Glutamatergic neuron (in vitro differentiated cells): ENCODE results near the gene PCARE. TPM values are rescaled to one million over a fixed set of nuclear protein-coding genes. Genes with fewer than 3 reads are reported as not detected.

ENCODE experiments used
- DNase-seq: peaks from one replicate; pipeline ENCODE4 v3.0.0; 2022
- H3K27ac Mint-ChIP-seq: one replicate; pipeline ENCODE4 v1.8.0; 2020; ENCODE audit warnings: mild to moderate bottlenecking, mixed read lengths, inconsistent platforms; ENCODE audit not compliant: unreplicated experiment
- H3K27me3 Mint-ChIP-seq: one replicate; pipeline ENCODE4 v1.8.0; 2020; ENCODE audit warnings: mild to moderate bottlenecking, moderate library complexity, mixed read lengths, inconsistent platforms; ENCODE audit not compliant: unreplicated experiment
- H3K36me3 Mint-ChIP-seq: one replicate; pipeline ENCODE4 v1.8.0; 2020; ENCODE audit warnings: mild to moderate bottlenecking, mixed read lengths, inconsistent platforms; ENCODE audit not compliant: unreplicated experiment
- H3K4me1 Mint-ChIP-seq: one replicate; pipeline ENCODE4 v1.8.0; 2020; ENCODE audit warnings: mild to moderate bottlenecking, low read depth, mixed read lengths, inconsistent platforms; ENCODE audit not compliant: unreplicated experiment
- H3K4me3 Mint-ChIP-seq: one replicate; pipeline ENCODE4 v1.8.0; 2020; ENCODE audit warnings: mild to moderate bottlenecking, mixed read lengths, inconsistent platforms; ENCODE audit not compliant: unreplicated experiment
- H3K9me3 Mint-ChIP-seq: one replicate; pipeline ENCODE4 v1.8.0; 2020; ENCODE audit warnings: mild to moderate bottlenecking, moderate library complexity, mixed read lengths, inconsistent platforms; ENCODE audit not compliant: unreplicated experiment
- total RNA-seq: library from RNA; stranded (reverse); fragmentation: NEBNext Ultra II Directional; extraction: Animal tissue kit (Norgen Biotek cat#: 25700); gene quantifications from one replicate; pipeline ENCODE4 v1.2.1, GENCODE V29; 2021; ENCODE audit not compliant: unreplicated experiment
- TF ChIP-seq, protein P1 (sequence below): fragments of 200-600 bp; sonication (generic); IDR thresholded peaks from one replicate; pipeline ENCODE4 v1.5.0; 2021; ENCODE audit not compliant: partially characterized antibody, unreplicated experiment

Gene PCARE
- total RNA-seq, 1 donor from 2014 or later, result 0.66 TPM

DNA sequence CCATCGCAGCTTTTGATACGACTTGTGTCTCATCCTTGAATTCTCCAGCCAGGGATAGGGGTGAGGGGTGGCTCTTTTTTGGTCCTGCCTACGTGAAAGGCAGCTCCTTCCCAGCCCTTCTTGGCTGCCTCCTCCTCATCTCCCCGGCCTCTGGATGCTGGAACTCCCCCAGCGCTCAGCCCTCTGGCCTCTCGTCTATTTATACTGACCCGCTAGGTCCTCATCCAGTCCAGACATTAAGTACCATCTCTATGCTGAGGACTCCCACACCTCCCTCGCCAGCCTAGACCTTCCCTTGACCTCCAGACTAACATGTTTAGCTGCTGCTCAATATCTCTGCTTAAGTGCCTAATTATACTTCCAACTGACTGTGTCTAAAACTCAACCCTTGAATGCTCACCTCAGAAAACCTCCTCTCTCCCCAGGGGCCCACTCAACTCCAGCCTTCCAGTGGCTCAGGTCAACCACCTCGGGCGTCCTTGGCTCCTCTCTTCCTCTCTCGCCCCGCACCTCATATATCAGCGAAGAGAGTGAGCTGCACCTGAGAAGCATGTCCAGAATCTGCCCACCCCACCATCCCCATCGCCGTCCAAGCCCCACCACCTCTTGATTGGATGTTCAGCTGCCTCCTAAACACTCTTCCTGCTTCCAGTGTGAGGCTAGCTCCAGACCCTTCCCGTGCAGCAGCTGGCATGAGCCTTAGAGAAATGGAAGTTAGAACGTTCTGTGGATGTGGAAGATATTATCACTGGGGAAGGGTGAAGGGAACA lies 58.4 kb downstream of the PCARE start:
- no peaks in the 10 kb centered on the region for H3K4me1 Mint-ChIP-seq
- H3K27me3 Mint-ChIP-seq, result peaks cover 7% of the 10 kb centered on the region
- no peak overlapping the region for H3K27ac Mint-ChIP-seq
- TF ChIP-seq, protein P1, sequence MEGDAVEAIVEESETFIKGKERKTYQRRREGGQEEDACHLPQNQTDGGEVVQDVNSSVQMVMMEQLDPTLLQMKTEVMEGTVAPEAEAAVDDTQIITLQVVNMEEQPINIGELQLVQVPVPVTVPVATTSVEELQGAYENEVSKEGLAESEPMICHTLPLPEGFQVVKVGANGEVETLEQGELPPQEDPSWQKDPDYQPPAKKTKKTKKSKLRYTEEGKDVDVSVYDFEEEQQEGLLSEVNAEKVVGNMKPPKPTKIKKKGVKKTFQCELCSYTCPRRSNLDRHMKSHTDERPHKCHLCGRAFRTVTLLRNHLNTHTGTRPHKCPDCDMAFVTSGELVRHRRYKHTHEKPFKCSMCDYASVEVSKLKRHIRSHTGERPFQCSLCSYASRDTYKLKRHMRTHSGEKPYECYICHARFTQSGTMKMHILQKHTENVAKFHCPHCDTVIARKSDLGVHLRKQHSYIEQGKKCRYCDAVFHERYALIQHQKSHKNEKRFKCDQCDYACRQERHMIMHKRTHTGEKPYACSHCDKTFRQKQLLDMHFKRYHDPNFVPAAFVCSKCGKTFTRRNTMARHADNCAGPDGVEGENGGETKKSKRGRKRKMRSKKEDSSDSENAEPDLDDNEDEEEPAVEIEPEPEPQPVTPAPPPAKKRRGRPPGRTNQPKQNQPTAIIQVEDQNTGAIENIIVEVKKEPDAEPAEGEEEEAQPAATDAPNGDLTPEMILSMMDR, result no peak
- H3K36me3 Mint-ChIP-seq, result no peaks in the 10 kb centered on the region
- no peak for DNase-seq
- H3K4me3 Mint-ChIP-seq, result no peak overlapping the region
- H3K9me3 Mint-ChIP-seq, result peaks cover 13% of the 10 kb centered on the region

DNA sequence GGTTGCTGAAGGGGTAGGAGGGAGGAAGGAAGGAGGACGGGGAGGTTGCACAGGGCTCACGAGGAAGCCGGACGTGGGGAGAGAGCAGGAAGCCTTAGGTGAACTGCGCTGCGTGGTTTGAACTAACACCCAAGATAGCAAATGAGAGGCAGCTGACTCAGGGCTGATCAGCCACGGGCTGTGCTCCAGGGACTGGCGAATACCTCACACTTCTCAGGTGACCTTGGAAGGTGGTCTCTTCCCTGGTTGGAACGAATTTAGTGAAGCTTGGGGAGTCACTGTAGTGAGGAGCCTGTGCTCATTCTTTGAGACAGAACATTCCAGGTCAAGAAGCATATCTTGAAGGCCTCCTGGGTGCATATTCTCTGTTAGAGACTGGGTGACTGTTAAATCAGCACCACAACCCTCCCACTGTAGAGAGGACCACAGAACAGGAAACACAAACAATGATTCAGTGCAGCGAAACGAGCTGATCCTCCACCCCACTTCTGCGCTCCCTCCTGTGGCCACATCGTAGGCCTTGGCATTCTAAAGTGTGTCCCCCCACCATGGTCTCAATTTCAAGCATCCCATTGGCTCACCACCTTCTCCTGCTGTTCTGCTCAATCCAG lies 59.4 kb downstream of the PCARE start:
- no peak overlapping the region for H3K27ac Mint-ChIP-seq
- H3K36me3 Mint-ChIP-seq, result no peaks in the 10 kb centered on the region
- peaks cover 15% of the 10 kb centered on the region for H3K9me3 Mint-ChIP-seq
- TF ChIP-seq, protein P1, result no peak
- no peak for DNase-seq
- no peak overlapping the region for H3K4me3 Mint-ChIP-seq
- no peaks in the 10 kb centered on the region for H3K4me1 Mint-ChIP-seq
- peaks cover 7% of the 10 kb centered on the region for H3K27me3 Mint-ChIP-seq

DNA sequence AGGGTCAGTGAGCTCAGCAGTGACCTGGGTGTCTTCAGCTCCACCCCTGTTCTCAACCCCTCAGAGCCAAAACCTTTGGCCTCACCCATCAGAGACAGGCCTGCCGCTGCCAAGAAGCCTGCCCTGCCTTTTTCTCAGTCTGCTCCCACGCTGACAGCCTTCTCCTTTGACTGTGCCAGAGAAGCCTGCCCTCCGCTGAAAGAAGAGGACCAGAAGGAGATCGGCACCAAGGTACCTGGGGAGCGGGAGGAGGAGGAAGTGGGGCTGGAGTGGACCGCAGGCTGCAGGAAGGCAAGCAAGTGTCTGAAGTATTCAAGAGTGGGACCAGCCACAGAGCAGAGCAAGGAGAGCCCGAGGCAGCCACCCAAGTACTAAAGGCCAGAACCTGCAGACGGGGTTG lies 60.0 kb downstream of the PCARE start:
- Mint-ChIP-seq H3K4me3 (no peak overlapping the region), H3K27me3 (peaks cover 7% of the 10 kb centered on the region), H3K36me3 (no peaks in the 10 kb centered on the region), H3K9me3 (peaks cover 15% of the 10 kb centered on the region), H3K4me1 (no peaks in the 10 kb centered on the region), H3K27ac (no peak overlapping the region)
- no peak for DNase-seq
- TF ChIP-seq, protein P1, result no peak

DNA sequence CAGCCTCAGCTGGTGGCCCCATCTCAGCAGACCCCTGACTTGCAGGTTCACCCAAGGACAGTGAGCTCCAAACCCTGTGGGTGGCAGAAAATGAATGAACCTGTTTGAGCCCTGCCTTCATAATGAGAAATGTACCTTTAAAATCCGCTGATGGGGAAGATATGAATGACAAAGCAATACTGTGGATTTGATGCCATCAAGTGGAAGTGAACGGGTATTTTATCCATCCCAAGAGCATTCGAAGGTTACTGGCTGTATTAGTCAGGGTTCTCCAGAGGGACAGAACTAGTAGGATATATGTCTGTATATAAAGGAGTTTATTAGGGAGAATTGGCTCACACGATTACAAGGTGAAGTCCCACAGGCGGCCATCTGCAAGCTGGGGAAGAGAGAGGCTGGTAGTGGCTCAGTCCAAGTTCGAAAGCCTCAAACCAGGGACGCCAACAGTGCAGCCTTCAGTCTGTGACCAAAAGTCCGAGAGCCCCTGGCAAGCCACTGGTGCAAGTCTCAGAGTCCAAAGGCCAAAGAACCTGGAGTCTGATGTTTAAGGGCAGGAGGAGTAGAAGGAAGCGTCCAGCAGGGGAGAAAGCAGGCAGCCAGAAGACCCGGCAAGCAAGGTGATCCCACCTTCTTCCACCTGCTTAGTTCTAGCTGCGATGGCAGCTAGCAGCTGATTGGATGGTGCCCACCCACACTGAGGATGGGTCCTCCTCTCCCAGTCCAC lies 61.1 kb downstream of the PCARE start:
- Mint-ChIP-seq H3K36me3 (no peaks in the 10 kb centered on the region), H3K27me3 (peaks cover 11% of the 10 kb centered on the region), H3K4me1 (no peaks in the 10 kb centered on the region), H3K27ac (no peak overlapping the region), H3K9me3 (peaks cover 15% of the 10 kb centered on the region), H3K4me3 (no peak overlapping the region)
- TF ChIP-seq, protein P1, result no peak
- DNase-seq, result no peak
